WI38 (cell line): ENCODE data around the gene FNDC1.

Experiments used
- H3K4me3 ChIP-seq: 2 replicates; pipeline ENCODE4 v1.5.1; 2011; ENCODE audit warnings: low read depth, mild to moderate bottlenecking, control low read depth, low read length
- CTCF ChIP-seq: IDR thresholded peaks from 2 replicates; pipeline ENCODE4 v1.5.1; 2012; ENCODE audit warnings: low read depth, mild to moderate bottlenecking, control low read depth, low read length

FNDC1 gene

GRCh38 chr6:159305159-159305558 is 136.0 kb downstream of the FNDC1 start:
- no peak for TF ChIP-seq CTCF

GRCh38 chr6:159305804-159306537 is 136.8 kb downstream of the FNDC1 start:
- TF ChIP-seq CTCF = no peak
- H3K4me3 ChIP-seq = no peak overlapping the region

More at GRCh38 chr6:159305159-159305558, 136.0 kb downstream of the FNDC1 start:
- H3K4me3 ChIP-seq = no peak overlapping the region

- no peak for TF ChIP-seq CTCF
- H3K4me3 ChIP-seq = no peak overlapping the region
Observed at GRCh38 chr6:159307246-159307790, 138.1 kb downstream of the FNDC1 start.

- TF ChIP-seq CTCF = no peak
- no peak overlapping the region for H3K4me3 ChIP-seq
Observed at GRCh38 chr6:159308198-159308597, 139.0 kb downstream of the FNDC1 start.

- H3K4me3 ChIP-seq = no peak overlapping the region
- TF ChIP-seq CTCF = no peak
Observed at GRCh38 chr6:159309723-159310122, 140.5 kb downstream of the FNDC1 start.

GRCh38 chr6:159311618-159312017 is 142.4 kb downstream of the FNDC1 start:
- TF ChIP-seq CTCF = no peak
- H3K4me3 ChIP-seq = no peak overlapping the region

- no peak for TF ChIP-seq CTCF
- no peak overlapping the region for H3K4me3 ChIP-seq
Observed at GRCh38 chr6:159312206-159312605, 143.0 kb downstream of the FNDC1 start.
